Psoas muscle (tissue), 8 donors: ENCODE results near the gene SLAMF1. TPM values are rescaled to one million over a fixed set of nuclear protein-coding genes. Genes with fewer than 3 reads are reported as not detected.

Experiments
- ATAC-seq, 4 donors: fragments of 200-7000 bp; cut with Tn5 transposase; one replicate each; pipeline ENCODE4 v1.9.1; 2020; ENCODE audit warnings: moderate library complexity in 3 of 4, mild to moderate bottlenecking in 2 of 4
- DNase-seq, 2 donors: peaks; one replicate each; pipeline ENCODE4 v3.0.0-alpha.2; 2020
- H3K27ac ChIP-seq: fragments of 200-600 bp; one replicate; pipeline ENCODE4 v1.8.0; 2022
- H3K27me3 ChIP-seq, 3 donors: fragments of 200-600 bp in 1 of 3; one replicate each; pipeline versions ENCODE4 v1.6.1 to v1.8.0; 2013 to 2022; ENCODE audit warnings: low read length in 2 of 3, mild to moderate bottlenecking in 2 of 3, moderate library complexity in 1 of 3; ENCODE audit not compliant: insufficient read depth in 3 of 3
- H3K36me3 ChIP-seq, 2 donors: fragments of 200-600 bp in 1 of 2; one replicate each; pipeline versions ENCODE4 v1.6.1 to v1.8.0; 2013 to 2022; ENCODE audit warnings: low read depth in 1 of 2, mild to moderate bottlenecking in 1 of 2, moderate library complexity in 1 of 2; ENCODE audit not compliant: insufficient read depth in 1 of 2
- H3K4me1 ChIP-seq: fragments of 200-600 bp; one replicate; pipeline ENCODE4 v1.8.0; 2022
- H3K4me3 ChIP-seq: fragments of 200-600 bp; one replicate; pipeline ENCODE4 v1.8.0; 2022; ENCODE audit warnings: mild to moderate bottlenecking
- H3K9me3 ChIP-seq: fragments of 200-600 bp; one replicate; pipeline ENCODE4 v1.8.0; 2022
- CTCF ChIP-seq: fragments of 200-600 bp; IDR thresholded peaks from one replicate; pipeline ENCODE4 v1.8.0; 2022; ENCODE audit warnings: antibody characterized with exemption
- WGBS, 3 donors: extraction: QIAGEN DNeasy Blood & Tissue Kit; methylation state at CpG; one replicate each; pipeline versions ENCODE4 v1.1.6 to v1.1.7; 2013; 5-methylcytosine and 5-hydroxymethylcytosine counted together
- intact Hi-C, 2 donors: fragments of 100-400 bp; cut with DNase I; formaldehyde crosslinking; loops; one replicate each; pipeline versions ENCODE4 v1.11.0 to v1.14.2; 2022
- polyA plus RNA-seq, 3 donors: library from polyadenylated mRNA; stranded (reverse); fragments of 200-250 nt; gene quantifications; one replicate each; pipeline ENCODE4 v1.2.3, GENCODE V29; 2013
- total RNA-seq, 4 donors: library from RNA; stranded (reverse); fragmentation: NEBNext Ultra II Directional in 2 of 4; extraction: Animal tissue kit (Norgen Biotek cat#: 25700) in 2 of 4; gene quantifications; one replicate each; pipeline versions ENCODE4 v1.2.1 to v1.2.4, GENCODE V29; 2021 to 2023
- donor health status: healthy with polysubstance abuse.
- donor health status: DM: no; HTN: no; CAD: no; lungs with moderate emphysema.
- donor health status: Bipolar disorder and iron deficiency.
- donor health status: healthy.
- donor health status: DM: yes; HTN: yes; CAD: no.
- donor health status: DM: no; HTN: no; CAD: no.
- donor health status: DM: no; HTN: no; CAD: no.
- donor health status: DM: yes; HTN: yes; CAD: no.

The SLAMF1 gene
- total and polyA plus RNA-seq, 7 donors: 0.03 to 0.30 (median 0.08) TPM

GRCh38 chr1:160681066-160681890, 34.4 kb upstream of the SLAMF1 start:
- intact Hi-C loops: no loop called here
- H3K9me3 ChIP-seq: no peaks in the 10 kb centered on the region
- 43 to 45% (median 44%) methylated on average over 10 of the region's 10 CpGs for WGBS, 3 donors
- no peaks in the 10 kb centered on the region for H3K27me3 ChIP-seq
- H3K36me3 ChIP-seq: no peaks in the 10 kb centered on the region
- DNase-seq: peak; percentile 56 to 75
- H3K4me1 ChIP-seq: no peaks in the 10 kb centered on the region
- no peak overlapping the region for H3K27ac ChIP-seq
- TF ChIP-seq CTCF: peak; percentile 31
- H3K4me3 ChIP-seq: no peak overlapping the region
- no peak for ATAC-seq

- Histone ChIP-seq H3K36me3 (no peaks in the 10 kb centered on the region), H3K27me3 (no peaks in the 10 kb centered on the region), H3K4me1 (no peaks in the 10 kb centered on the region), H3K27ac (no peak overlapping the region), H3K4me3 (no peak overlapping the region), H3K9me3 (no peaks in the 10 kb centered on the region)
- no peak for DNase-seq
- ATAC-seq: no peak
- TF ChIP-seq CTCF: no peak
- WGBS, 3 donors: 86 to 92% (median 88%) methylated on average over 8 of the region's 8 CpGs
- intact Hi-C loops: no loop called here
These were observed 33.6 kb upstream of the SLAMF1 start for GRCh38 chr1:160680399-160680798.

GRCh38 chr1:160679893-160680292, 33.0 kb upstream of the SLAMF1 start:
- ATAC-seq: no peak
- H3K36me3 ChIP-seq: no peaks in the 10 kb centered on the region
- no peak overlapping the region for H3K4me3 ChIP-seq
- intact Hi-C loops: no loop called here
- no peaks in the 10 kb centered on the region for H3K9me3 ChIP-seq
- TF ChIP-seq CTCF: no peak
- no peaks in the 10 kb centered on the region for H3K4me1 ChIP-seq
- no peak overlapping the region for H3K27ac ChIP-seq
- no peaks in the 10 kb centered on the region for H3K27me3 ChIP-seq
- 71 to 77% (median 72%) methylated on average over 3 of the region's 3 CpGs for WGBS, 3 donors
- DNase-seq: no peak

- DNase-seq (no peak), ATAC-seq (no peak)
- H3K9me3 ChIP-seq: no peaks in the 10 kb centered on the region
- H3K4me1 ChIP-seq: no peaks in the 10 kb centered on the region
- no peak for TF ChIP-seq CTCF
- intact Hi-C loops: no loop called here
- no peak overlapping the region for H3K27ac ChIP-seq
- H3K36me3 ChIP-seq: no peaks in the 10 kb centered on the region
- WGBS, 3 donors: 69 to 73% (median 73%) methylated on average over 13 of the region's 13 CpGs
- peaks cover 0 to 2% (median 0%) of the 10 kb centered on the region in 3 donors for H3K27me3 ChIP-seq
- H3K4me3 ChIP-seq: no peak overlapping the region
These were observed 30.2 kb upstream of the SLAMF1 start for GRCh38 chr1:160676869-160677597.
